Liver (tissue), 9 donors: ENCODE results near the gene ABCC9. TPM values are rescaled to one million over a fixed set of nuclear protein-coding genes. Genes with fewer than 3 reads are reported as not detected.

Experiments used
- DNase-seq: peaks from one replicate; pipeline ENCODE4 v3.0.0-alpha.2; 2017; ENCODE audit warnings: low spot score
- H3K27ac ChIP-seq, 2 donors: one replicate each; pipeline ENCODE4 v1.7.0; 2013; ENCODE audit warnings: inconsistent platforms in 2 of 2, low read length in 2 of 2, control low read depth in 1 of 2, low read depth in 1 of 2, mild to moderate bottlenecking in 1 of 2
- H3K27me3 ChIP-seq, 4 donors: one replicate each; pipeline versions ENCODE4 v1.6.1 to v1.7.0; 2013; ENCODE audit warnings: low read length in 3 of 4, inconsistent platforms in 1 of 4, mild to moderate bottlenecking in 1 of 4, moderate library complexity in 1 of 4; ENCODE audit not compliant: control insufficient read depth in 4 of 4, insufficient read depth in 4 of 4
- H3K36me3 ChIP-seq, 4 donors: one replicate each; pipeline versions ENCODE4 v1.6.1 to v1.7.0; 2013; ENCODE audit warnings: low read length in 3 of 4, mild to moderate bottlenecking in 3 of 4, low read depth in 1 of 4, moderate library complexity in 1 of 4; ENCODE audit not compliant: control insufficient read depth in 4 of 4, insufficient read depth in 3 of 4
- H3K4me1 ChIP-seq, 4 donors: one replicate each; pipeline versions ENCODE4 v1.6.1 to v1.7.0; 2013; ENCODE audit warnings: low read length in 3 of 4, mild to moderate bottlenecking in 3 of 4, moderate library complexity in 1 of 4; ENCODE audit not compliant: control insufficient read depth in 4 of 4, insufficient read depth in 4 of 4
- H3K4me3 ChIP-seq, 3 donors: one replicate each; pipeline versions ENCODE4 v1.6.1 to v1.7.0; 2013; ENCODE audit warnings: low read length in 3 of 3, control low read depth in 1 of 3, low read depth in 1 of 3, mild to moderate bottlenecking in 1 of 3
- H3K9ac ChIP-seq, 2 donors: one replicate each; pipeline ENCODE4 v1.7.0; 2013; ENCODE audit warnings: low read length in 2 of 2, mild to moderate bottlenecking in 2 of 2, moderate library complexity in 2 of 2, control low read depth in 1 of 2, low read depth in 1 of 2
- H3K9me3 ChIP-seq, 4 donors: one replicate each; pipeline versions ENCODE4 v1.6.1 to v1.7.0; 2013; ENCODE audit warnings: low read length in 3 of 4; ENCODE audit not compliant: control insufficient read depth in 4 of 4
- EGR1 ChIP-seq, 2 donors: IDR thresholded peaks; 2 replicates each; pipeline ENCODE4 v1.6.1; 2016 to 2018; ENCODE audit warnings: antibody characterized with exemption in 2 of 2, low read depth in 2 of 2
- FOXA1 ChIP-seq: IDR thresholded peaks from 2 replicates; pipeline ENCODE4 v1.6.1; 2016; ENCODE audit warnings: antibody characterized with exemption
- FOXA2 ChIP-seq: IDR thresholded peaks from 2 replicates; pipeline ENCODE4 v1.6.1; 2016; ENCODE audit warnings: antibody characterized with exemption
- HNF4A ChIP-seq, 2 donors: conservative IDR thresholded peaks; 2 replicates each; pipeline ENCODE4 v1.6.1; 2016; ENCODE audit warnings: antibody characterized with exemption in 2 of 2, mild to moderate bottlenecking in 2 of 2
- NR2F2 ChIP-seq: IDR thresholded peaks from 2 replicates; pipeline ENCODE4 v1.6.1; 2016; ENCODE audit warnings: antibody characterized with exemption
- RAD21 ChIP-seq, 2 donors: IDR thresholded peaks; 2 replicates each; pipeline ENCODE4 v1.6.1; 2016; ENCODE audit warnings: antibody characterized with exemption in 2 of 2, mild to moderate bottlenecking in 2 of 2
- RXRA ChIP-seq, 2 donors: IDR thresholded peaks; 2 replicates each; pipeline ENCODE4 v1.6.1; 2017 to 2018; ENCODE audit warnings: antibody characterized with exemption in 2 of 2, mild to moderate bottlenecking in 1 of 2
- YY1 ChIP-seq: IDR thresholded peaks from 2 replicates; pipeline ENCODE4 v1.6.1; 2016; ENCODE audit warnings: antibody characterized with exemption, mild to moderate bottlenecking
- WGBS: extraction: QIAGEN DNeasy Blood & Tissue Kit; methylation state at CpG from one replicate; pipeline ENCODE4 v1.1.7; 2013; 5-methylcytosine and 5-hydroxymethylcytosine counted together
- polyA plus RNA-seq, 2 donors: library from polyadenylated mRNA; stranded (reverse) in 1 of 2; unstranded in 1 of 2; fragments of 200-250 nt in 1 of 2; fragments of >200 nt in 1 of 2; fragmentation: Nextera tagmentation in 1 of 2; extraction: Ambion mirVana in 1 of 2; gene quantifications; one replicate each; pipeline versions ENCODE4 v1.2.1 to v1.2.3, GENCODE V29; 2013 to 2015
- total RNA-seq, 2 donors: library from RNA; depleted of rRNA; stranded (reverse); fragments of >200 nt; gene quantifications; one replicate each; pipeline ENCODE4 v1.2.3, GENCODE V29; 2014
- TF ChIP-seq, protein P1 (sequence below): IDR thresholded peaks from 2 replicates; pipeline ENCODE4 v1.6.1; 2016; ENCODE audit warnings: antibody characterized with exemption, mild to moderate bottlenecking
- TF ChIP-seq, protein P2 (sequence below): IDR thresholded peaks from 2 replicates; pipeline ENCODE4 v1.6.1; 2016; ENCODE audit warnings: antibody characterized with exemption
- TF ChIP-seq, protein P3 (sequence below): fragments of 150-350 bp; IDR thresholded peaks from 2 replicates; pipeline ENCODE4 v1.5.1; 2017; ENCODE audit warnings: improper control_type of control experiment, low read depth, low read length; ENCODE audit not compliant: missing input control
- TF ChIP-seq, protein P4 (sequence below): IDR thresholded peaks from 2 replicates; pipeline ENCODE4 v1.6.1; 2016; ENCODE audit warnings: antibody characterized with exemption
- TF ChIP-seq, protein P5 (sequence below): IDR thresholded peaks from 2 replicates; pipeline ENCODE4 v1.6.1; 2016; ENCODE audit warnings: antibody characterized with exemption
- donor health status: healthy.
- donor health status: healthy.
- donor health status: healthy.
- donor health status: healthy.
- donor health status: healthy.

The ABCC9 gene
- total and polyA plus RNA-seq, 4 donors: 2.7 to 55.6 (median 10.7) TPM

DNA sequence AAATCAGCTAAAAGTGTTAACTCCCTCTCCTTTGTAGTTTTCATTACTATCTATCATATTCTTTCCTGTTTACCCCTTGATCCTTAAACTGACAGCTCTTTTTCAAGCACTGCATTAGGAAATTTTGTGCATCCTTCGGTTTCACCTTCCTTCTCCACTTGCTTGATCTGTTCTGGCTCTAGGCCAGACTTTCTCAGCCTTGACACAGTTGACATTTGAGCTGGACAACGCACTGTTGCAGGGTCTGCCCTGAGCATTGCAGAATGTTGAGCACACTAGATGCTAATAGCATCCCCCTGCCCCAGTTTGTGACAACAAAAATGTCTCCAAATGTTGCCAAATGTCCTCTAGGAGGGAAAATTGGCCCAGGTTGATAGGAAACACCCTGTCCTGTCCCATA lies 91.3 kb downstream of the ABCC9 start:
- 42% methylated on average over 2 of the region's 2 CpGs for WGBS
- no peak for DNase-seq
- no peak overlapping the region for H3K27ac ChIP-seq

DNA sequence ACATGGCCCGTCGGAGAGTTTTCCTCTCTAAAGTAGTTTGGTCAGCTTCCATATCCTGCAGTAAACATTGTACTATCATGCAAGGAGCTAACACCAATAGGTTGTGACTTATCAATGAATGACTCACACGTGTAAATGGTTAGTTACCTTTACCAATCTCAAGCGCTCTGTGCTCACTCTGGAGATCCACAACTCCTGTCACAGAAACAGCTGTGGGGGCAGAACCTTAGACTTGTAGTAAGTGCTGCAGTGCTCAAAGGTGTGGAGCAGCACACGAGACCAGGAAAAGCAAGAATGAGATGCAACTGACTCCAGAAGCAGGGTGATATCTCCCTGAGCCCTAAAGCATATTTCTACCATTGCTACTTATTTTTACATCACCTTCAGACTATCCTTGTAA lies 93.0 kb downstream of the ABCC9 start:
- no peak overlapping the region for H3K9ac ChIP-seq
- H3K27me3 ChIP-seq: no peaks in the 10 kb centered on the region
- TF ChIP-seq RXRA (IDR thresholded peaks at IDR 0.05) (no peak), NR2F2 (no peak), RAD21 (IDR thresholded peaks at IDR 0.05) (no peak)
- no peak for DNase-seq
- H3K9me3 ChIP-seq: no peaks in the 10 kb centered on the region
- 94% methylated on average over 5 of the region's 5 CpGs for WGBS
- no peak overlapping the region for H3K27ac ChIP-seq
- H3K4me3 ChIP-seq: no peak overlapping the region
- H3K36me3 ChIP-seq: peaks cover 0 to 28% (median 22%) of the 10 kb centered on the region in 4 donors
- peaks cover 2 to 12% (median 5%) of the 10 kb centered on the region in 4 donors for H3K4me1 ChIP-seq

More for the DNA sequence above, 91.3 kb downstream of the ABCC9 start:
- no peak overlapping the region for H3K4me3 ChIP-seq
- TF ChIP-seq FOXA1 (no peak), YY1 (no peak), HNF4A (conservative IDR thresholded peaks at IDR 0.05) (no peak), RAD21 (IDR thresholded peaks at IDR 0.05) (no peak), NR2F2 (no peak), EGR1 (IDR thresholded peaks at IDR 0.05; ENCODE audit: low read depth in 2 of 2) (no peak), FOXA2 (no peak)
- TF ChIP-seq, protein P1, sequence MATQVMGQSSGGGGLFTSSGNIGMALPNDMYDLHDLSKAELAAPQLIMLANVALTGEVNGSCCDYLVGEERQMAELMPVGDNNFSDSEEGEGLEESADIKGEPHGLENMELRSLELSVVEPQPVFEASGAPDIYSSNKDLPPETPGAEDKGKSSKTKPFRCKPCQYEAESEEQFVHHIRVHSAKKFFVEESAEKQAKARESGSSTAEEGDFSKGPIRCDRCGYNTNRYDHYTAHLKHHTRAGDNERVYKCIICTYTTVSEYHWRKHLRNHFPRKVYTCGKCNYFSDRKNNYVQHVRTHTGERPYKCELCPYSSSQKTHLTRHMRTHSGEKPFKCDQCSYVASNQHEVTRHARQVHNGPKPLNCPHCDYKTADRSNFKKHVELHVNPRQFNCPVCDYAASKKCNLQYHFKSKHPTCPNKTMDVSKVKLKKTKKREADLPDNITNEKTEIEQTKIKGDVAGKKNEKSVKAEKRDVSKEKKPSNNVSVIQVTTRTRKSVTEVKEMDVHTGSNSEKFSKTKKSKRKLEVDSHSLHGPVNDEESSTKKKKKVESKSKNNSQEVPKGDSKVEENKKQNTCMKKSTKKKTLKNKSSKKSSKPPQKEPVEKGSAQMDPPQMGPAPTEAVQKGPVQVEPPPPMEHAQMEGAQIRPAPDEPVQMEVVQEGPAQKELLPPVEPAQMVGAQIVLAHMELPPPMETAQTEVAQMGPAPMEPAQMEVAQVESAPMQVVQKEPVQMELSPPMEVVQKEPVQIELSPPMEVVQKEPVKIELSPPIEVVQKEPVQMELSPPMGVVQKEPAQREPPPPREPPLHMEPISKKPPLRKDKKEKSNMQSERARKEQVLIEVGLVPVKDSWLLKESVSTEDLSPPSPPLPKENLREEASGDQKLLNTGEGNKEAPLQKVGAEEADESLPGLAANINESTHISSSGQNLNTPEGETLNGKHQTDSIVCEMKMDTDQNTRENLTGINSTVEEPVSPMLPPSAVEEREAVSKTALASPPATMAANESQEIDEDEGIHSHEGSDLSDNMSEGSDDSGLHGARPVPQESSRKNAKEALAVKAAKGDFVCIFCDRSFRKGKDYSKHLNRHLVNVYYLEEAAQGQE: no peak
- TF ChIP-seq, protein P2, sequence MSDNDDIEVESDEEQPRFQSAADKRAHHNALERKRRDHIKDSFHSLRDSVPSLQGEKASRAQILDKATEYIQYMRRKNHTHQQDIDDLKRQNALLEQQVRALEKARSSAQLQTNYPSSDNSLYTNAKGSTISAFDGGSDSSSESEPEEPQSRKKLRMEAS: no peak
- TF ChIP-seq, protein P3, sequence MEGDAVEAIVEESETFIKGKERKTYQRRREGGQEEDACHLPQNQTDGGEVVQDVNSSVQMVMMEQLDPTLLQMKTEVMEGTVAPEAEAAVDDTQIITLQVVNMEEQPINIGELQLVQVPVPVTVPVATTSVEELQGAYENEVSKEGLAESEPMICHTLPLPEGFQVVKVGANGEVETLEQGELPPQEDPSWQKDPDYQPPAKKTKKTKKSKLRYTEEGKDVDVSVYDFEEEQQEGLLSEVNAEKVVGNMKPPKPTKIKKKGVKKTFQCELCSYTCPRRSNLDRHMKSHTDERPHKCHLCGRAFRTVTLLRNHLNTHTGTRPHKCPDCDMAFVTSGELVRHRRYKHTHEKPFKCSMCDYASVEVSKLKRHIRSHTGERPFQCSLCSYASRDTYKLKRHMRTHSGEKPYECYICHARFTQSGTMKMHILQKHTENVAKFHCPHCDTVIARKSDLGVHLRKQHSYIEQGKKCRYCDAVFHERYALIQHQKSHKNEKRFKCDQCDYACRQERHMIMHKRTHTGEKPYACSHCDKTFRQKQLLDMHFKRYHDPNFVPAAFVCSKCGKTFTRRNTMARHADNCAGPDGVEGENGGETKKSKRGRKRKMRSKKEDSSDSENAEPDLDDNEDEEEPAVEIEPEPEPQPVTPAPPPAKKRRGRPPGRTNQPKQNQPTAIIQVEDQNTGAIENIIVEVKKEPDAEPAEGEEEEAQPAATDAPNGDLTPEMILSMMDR: no peak
- TF ChIP-seq, protein P4, sequence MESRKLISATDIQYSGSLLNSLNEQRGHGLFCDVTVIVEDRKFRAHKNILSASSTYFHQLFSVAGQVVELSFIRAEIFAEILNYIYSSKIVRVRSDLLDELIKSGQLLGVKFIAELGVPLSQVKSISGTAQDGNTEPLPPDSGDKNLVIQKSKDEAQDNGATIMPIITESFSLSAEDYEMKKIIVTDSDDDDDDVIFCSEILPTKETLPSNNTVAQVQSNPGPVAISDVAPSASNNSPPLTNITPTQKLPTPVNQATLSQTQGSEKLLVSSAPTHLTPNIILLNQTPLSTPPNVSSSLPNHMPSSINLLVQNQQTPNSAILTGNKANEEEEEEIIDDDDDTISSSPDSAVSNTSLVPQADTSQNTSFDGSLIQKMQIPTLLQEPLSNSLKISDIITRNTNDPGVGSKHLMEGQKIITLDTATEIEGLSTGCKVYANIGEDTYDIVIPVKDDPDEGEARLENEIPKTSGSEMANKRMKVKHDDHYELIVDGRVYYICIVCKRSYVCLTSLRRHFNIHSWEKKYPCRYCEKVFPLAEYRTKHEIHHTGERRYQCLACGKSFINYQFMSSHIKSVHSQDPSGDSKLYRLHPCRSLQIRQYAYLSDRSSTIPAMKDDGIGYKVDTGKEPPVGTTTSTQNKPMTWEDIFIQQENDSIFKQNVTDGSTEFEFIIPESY: no peak
- TF ChIP-seq, protein P5, sequence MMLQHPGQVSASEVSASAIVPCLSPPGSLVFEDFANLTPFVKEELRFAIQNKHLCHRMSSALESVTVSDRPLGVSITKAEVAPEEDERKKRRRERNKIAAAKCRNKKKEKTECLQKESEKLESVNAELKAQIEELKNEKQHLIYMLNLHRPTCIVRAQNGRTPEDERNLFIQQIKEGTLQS: no peak
- H3K9ac ChIP-seq: no peak overlapping the region
- peaks cover 2 to 12% (median 5%) of the 10 kb centered on the region in 4 donors for H3K4me1 ChIP-seq
- H3K36me3 ChIP-seq: peaks cover 0 to 22% (median 18%) of the 10 kb centered on the region in 4 donors
- H3K9me3 ChIP-seq: no peaks in the 10 kb centered on the region
- H3K27me3 ChIP-seq: no peaks in the 10 kb centered on the region
